ENCODE measurements around the gene KRTAP5-3. TPM values are rescaled to one million over a fixed set of nuclear protein-coding genes. Genes with fewer than 3 reads are reported as not detected.
"Not testable (repeated sequence)": the region's sequence is repeated elsewhere in the genome, so short reads cannot be mapped to it uniquely, and the experiment has no call there.

Gene KRTAP5-3
- total RNA-seq, 1 donor from 2014 or later = not detected

DNA sequence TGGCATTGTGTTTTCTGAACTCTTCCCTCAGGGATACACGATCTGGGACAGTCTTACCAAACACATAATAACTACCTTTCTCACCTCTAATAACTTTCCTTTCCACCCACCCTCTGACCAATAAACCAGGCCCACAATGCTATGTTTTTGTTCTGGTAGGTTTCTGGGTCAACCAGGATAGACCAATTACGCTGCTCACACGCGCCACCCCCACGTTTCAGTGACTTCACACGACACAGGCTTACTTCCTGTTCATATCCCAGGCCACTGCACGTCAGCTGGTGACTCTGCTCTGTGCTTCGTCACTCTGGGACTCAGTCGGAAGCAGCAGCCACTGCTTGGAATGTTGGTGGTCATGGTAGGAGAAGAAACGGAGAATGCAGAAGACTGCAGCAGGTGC is 11.2 kb upstream of the KRTAP5-3 start:
- DNase-seq (ENCODE audit: low read depth in 2 of 2) = peak in 1 of 2 donors; percentile 40

DNA sequence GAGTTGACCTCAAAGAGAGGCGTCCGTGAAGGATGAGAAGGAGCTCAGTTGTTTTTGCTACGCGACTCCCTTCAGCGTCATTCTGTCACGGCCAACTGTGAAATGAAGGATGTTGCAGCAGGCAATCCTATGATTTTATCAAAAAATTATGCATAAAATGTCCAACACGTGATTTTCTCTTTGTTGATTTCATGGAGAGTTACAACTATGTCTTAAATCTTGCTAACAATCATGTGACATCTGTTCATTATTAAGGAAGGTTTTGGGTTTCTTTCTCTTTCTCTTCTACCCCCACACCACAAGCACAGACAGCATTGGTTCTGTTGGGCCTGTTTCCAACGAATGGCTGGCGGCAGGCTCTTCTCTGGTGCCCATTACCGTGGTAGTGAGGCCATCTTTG is 10.0 kb upstream of the KRTAP5-3 start:
- no peak for DNase-seq (ENCODE audit: low read depth in 2 of 2)

DNA sequence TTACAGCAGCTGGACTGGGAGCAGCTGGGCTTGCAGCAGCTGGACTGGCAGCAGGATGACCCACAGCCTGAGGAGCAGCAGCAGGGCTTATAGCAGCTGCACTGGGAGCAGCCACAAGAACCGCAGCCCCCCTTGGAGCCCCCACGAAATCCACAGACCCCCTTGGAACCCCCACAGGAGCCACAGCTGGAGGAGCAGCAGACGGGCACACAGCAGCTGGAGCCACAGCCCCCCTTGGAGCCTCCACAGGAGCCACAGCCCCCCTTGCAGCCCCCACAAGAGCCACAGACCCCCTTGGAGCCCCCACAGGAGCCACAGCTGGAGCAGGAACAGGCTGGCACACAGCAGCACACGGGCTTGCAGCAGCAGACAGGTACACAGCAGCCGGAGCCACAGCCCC is 362 bp downstream of the KRTAP5-3 start:
- not testable (repeated sequence) for DNase-seq (ENCODE audit: low read depth in 2 of 2)

DNA sequence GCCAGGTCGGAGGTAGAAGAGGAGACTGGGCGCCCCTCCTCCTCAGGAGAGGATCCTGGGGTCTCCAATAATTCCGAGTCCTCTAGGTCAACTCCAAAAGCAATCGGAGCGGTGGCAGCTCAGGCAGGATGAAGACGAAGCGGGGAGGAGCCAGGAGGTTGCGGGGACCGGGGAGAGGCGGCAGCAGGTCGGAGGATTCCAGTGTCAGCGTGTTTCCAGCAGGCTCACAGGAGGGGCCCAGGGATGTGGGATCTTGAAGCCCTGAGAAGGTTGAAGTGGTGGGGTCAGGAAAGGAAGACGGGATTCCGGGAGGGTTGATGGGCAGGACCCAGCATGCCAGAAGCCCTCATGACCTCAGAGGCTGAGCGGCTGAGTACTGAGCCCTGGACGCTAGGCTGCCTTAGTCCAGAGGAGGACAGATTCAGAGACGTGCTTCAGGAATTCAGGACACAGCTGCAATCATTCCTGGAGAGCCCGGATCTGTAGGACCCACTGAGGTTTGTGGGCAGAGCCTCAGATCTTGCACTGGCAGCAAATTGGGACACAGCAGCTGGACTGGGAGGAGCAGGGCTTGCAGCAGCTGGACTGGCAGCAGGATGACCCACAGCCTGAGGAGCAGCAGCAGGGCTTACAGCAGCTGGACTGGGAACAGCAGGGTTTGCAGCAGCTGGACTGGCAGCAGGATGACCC is 962 bp downstream of the KRTAP5-3 start:
- not testable (repeated sequence) for DNase-seq (ENCODE audit: low read depth in 2 of 2)

DNA sequence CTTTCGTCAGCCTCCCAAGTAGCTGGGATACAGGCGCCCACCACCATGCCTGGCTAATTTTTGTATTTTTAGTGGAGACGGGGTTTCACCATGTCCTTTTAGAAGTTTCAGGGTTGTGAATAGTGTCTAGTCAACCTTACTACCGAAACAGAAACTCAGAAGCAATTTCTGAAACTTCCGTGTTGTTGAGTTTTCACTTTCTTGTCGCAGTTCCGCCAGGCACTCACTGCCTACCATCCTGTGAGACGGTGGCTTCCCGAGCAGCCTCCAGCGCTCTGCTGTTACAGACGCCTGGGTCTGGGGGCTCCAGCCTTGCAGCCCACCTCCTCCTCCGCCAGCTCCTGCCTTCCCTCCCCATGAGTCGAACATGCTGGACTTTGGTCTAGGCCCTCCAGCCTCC is 2.3 kb downstream of the KRTAP5-3 start:
- not testable (repeated sequence) for DNase-seq (ENCODE audit: low read depth in 2 of 2)

DNA sequence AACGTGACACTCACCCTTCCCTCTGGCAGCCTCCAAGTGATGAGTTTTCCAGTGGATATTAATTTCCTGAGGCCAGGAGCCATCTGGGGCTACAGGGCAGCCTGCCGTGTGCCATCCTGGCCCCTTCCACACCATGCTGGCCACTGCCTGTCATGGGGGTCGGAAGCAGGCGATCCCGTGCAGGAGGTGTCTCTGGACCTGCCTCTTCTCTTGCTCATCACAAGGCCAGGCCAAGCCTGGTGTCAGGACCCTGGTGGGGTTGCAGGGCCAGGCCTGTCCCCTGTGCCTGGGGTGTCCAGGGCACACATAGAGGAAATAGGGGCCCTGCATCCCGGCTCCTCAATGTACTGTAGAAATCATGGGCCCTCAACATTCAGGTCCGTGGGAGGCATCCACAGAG is 3.6 kb downstream of the KRTAP5-3 start:
- DNase-seq (ENCODE audit: low read depth in 2 of 2) = no peak

DNA sequence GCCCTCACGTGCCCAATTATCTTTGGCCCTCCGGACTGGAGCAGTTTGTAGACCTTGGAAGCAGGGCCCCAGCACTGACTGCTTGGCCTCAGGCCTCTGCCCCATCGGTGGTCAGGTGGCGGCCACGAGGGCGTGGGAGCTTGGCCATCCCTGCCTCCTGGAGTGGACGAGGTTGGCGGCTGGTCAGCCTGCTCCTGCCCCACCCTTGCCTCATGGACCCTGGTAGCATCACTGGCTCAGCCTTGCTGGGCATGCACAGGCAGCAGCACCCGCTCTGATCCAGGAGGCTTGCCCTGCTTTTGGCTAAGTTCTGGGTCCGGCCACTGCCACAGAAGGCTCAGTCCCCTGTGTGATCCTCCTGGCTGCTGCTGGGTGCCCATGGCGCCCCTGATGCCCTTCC is 4.1 kb downstream of the KRTAP5-3 start:
- no peak for DNase-seq (ENCODE audit: low read depth in 2 of 2)

DNA sequence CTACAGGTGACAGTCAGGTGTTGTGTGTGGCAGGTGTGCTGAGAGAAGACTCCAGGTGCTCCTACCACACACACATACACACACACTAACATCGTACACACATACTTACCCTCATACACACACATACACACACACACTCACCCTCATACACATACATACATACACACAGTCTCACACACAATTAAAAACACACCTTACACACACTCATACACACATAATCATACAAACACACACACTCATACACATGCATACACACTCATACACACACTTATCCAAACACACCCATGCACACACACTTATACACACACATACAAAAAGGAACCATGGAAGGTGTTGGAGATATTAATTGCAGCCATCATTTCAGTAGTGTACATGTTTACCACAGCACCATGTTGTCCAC is 4.6 kb downstream of the KRTAP5-3 start:
- no peak for DNase-seq (ENCODE audit: low read depth in 2 of 2)

DNA sequence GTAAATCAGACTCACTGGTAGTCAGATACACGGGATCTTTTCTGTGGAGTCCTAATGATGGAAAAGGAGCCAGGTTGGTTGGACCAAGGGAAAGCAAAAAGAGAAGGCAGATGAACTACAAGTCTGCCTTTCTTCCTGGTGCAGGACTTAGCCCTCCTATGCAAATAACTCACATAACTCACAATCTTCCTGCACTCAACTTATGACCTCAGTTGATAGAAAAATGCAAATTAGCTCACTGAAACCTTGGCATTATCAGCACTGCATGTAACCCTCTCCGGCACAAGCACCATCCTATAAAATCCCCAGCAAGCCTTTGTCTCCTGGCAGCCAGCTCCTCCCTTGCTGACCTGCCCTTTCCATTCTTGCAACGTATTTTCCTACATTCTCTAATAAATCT is 6.6 kb downstream of the KRTAP5-3 start:
- not testable (repeated sequence) for DNase-seq (ENCODE audit: low read depth in 2 of 2)

DNA sequence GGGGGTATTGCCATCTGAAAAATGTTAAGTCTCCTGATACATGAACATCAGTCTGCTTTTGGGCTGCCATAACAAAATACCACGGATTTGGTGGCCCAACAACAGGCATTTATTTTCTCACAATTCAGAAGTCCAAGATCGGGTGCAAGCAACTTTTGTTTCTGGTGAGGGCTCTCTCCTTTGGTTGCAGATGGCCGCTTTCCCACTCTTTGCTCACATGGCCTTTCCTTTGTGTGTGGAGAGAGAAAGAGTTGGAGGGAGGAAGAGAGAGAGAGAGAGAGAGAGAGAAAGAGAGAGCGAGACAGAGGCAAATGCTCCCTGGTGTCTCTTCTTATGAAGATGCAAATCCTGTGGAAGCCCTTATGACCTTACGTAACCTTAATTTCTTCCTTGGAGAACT is 7.6 kb downstream of the KRTAP5-3 start:
- DNase-seq (ENCODE audit: low read depth in 2 of 2) = no peak

DNA sequence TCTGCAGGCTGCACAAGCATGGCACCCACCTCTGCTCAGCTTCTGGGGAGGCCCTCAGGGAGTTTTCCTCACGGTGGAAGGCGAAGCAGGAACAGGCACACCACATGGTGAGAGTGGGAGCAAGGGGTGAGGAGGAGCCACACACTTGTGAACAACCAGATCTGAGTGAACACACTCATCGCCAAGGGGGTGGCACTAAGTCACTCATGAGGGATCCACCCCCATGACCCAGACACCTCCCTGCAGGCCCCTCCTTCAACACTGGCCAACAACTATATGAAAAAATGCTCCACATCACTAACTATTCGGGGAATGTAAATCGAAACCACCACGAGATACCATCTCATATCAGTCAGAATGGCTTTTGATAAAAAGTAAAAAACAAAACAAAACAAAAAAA is 9.4 kb downstream of the KRTAP5-3 start:
- no peak for DNase-seq (ENCODE audit: low read depth in 2 of 2)

DNA sequence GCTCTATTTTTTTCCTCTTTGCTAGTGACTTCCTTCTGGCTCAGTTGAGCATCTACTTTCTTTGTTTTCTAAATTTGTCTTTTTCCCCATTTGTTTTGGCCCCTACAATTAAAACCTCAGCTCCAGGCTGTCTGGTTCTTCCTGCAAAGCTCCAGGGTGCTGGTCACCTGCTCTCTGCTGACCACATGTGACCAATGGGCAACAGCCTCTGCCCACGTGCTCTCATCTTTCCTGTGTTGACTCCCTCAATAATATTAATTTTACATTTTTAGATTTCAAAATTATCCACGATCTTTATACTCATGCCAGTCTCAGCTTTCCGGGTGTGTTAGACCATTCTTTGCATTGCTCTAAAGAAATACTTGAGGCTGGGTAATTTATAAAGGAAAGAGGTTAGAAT is 9.9 kb downstream of the KRTAP5-3 start:
- DNase-seq (ENCODE audit: low read depth in 2 of 2) = not testable (repeated sequence)

DNA sequence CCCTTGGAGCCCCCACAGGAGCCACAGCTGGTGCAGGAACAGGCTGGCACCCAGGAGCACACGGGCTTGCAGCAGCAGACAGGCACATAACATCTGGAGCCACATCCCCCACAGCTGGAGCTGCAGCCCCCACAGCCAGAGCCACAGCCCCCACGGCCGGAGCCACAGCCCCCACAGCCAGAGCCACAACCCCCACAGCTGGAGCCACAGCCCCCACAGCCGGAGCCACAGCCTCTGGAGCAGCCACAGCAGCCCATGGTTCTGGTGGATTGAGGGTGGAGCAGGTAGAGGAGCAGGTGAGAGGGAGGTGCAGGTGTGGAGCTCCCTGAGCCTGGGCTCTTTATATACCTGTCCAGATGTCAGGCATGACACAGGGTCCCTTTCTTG is 10.3 kb downstream of the KRTAP5-3 start, which contains the start of gene KRTAP5-2:
TSS of gene KRTAP5-2 (minus strand) at position 301 of the 387 bp plus-strand sequence. CDS start at position 257, 44 bp downstream.
- no peak for DNase-seq (ENCODE audit: low read depth in 2 of 2)

DNA sequence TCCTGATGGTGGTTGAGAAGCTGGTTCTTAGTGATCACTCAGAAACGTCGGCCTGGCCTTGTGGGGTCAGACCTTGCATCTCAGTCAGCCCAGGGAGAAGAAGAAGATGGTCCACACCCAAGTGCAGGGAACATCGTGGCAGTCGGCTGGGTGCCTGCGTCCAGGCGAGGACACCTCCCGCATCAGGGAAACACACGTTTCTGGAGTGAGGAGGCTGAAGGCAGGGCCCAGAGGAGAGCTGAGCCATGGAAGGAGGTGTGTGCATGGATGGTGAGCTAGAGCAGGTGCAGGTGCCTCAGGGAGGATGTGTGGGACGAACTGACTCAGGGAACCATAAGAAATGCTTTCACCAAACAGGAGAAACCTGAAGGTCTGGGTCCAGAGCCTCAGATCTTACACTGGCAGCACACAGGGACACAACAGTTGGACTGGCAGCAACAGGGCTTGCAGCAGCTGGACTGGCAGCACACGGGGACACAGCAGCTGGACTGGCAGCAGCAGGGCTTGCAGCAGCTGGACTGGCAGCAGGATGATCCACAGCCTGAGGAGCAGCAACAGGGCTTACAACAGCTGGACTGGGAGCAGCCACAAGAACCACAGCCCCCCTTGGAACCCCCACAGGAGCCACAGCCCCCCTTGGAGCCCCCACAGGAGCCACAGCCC is 10.8 kb downstream of the KRTAP5-3 start:
- DNase-seq (ENCODE audit: low read depth in 2 of 2) = no peak

DNA sequence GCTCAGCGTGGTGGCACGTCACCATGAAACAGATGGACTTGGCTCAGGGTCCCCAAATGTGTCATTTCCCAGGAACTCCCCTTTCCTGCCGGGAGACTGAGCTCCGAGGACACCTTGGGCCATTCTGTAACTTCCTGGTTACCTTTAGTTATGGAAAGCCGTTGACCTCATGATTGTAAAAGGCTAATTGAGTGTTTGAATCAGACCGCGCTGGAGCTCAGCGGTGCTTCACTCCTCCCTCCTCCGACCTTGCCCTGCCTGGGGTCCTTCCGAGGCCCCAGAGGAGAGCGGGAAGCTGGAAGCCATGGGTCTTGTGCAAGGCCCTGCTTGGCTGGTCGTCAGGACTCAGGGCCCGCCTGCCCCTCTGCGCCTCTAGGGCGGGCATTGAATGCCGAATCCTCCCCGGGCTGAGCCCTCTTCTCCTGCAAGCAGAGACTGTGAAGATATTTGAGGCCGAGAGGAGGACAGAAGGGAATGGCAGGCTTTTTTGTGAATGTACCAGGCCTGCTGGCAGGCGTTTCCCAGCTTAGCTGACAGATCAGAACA is 11.6 kb downstream of the KRTAP5-3 start:
- peak in 1 of 2 donors; percentile 45 for DNase-seq (ENCODE audit: low read depth in 2 of 2)

DNA sequence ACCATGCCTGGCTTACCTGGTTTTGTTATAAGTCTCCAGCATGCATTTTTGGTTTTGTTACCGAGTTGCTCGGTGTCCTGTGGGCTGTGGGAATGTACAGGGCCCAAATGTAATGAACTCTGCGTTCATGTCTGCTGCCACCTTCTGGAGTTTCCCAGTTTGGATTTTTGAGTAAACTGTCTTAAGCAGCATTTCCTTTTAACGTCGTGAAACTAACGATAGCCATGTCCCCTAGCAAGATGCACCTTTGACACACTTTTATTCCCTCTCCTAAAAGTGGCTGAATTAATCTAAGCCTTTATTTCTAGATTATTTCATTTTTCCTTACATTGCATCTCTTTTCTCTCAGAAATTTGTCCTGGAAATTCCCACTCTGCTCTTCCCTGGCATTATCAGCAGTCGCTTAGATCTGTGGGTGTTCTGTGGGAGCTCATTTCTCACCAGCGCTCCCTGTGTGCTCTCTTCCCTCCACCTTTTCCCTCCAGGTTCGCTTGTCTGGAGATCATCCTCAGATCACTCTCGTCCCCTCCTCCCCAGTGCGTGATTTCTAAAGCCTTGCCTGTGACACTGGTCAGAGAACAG is 12.2 kb downstream of the KRTAP5-3 start:
- not testable (repeated sequence) for DNase-seq (ENCODE audit: low read depth in 2 of 2)

DNA sequence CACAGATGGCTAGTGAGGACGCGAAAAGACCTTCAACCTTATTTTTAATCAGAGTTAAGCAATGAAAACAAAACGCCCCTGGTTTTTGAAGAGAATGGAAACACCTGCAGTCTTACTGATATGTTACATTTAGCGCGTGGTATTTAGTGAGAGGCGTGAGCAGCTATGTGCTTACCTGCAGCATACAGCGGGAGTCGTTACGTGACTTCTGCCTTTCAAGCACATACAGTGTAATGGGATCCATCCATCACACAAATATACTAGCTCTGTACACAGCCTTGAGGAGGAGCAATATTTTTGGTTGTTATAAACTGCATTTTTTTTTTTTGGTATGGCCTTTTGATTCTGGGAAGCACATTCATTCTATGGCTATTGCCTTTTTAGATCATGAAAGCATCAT is 15.6 kb downstream of the KRTAP5-3 start:
- DNase-seq (ENCODE audit: low read depth in 2 of 2) = no peak

DNA sequence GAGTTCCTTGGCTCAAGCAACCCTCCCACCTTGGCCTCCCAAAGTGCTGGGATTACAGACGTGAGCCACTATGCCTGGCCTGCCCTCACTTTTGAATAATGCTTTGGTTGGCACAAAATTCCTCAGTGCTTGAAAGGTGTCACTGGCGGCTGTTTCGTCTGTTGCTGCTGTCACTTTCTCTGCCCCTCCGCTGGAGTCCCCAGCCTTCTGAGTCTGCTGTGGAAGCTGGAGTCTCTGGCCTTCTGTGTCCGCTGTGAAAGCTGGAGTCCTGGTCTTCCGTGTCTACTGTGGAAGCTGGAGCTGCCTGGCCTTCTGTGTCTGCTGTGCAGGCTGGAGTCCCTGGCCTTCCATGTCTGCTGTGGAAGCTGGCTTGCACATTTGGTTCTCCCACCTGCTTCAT is 18.3 kb downstream of the KRTAP5-3 start:
- no peak for DNase-seq (ENCODE audit: low read depth in 2 of 2)

DNA sequence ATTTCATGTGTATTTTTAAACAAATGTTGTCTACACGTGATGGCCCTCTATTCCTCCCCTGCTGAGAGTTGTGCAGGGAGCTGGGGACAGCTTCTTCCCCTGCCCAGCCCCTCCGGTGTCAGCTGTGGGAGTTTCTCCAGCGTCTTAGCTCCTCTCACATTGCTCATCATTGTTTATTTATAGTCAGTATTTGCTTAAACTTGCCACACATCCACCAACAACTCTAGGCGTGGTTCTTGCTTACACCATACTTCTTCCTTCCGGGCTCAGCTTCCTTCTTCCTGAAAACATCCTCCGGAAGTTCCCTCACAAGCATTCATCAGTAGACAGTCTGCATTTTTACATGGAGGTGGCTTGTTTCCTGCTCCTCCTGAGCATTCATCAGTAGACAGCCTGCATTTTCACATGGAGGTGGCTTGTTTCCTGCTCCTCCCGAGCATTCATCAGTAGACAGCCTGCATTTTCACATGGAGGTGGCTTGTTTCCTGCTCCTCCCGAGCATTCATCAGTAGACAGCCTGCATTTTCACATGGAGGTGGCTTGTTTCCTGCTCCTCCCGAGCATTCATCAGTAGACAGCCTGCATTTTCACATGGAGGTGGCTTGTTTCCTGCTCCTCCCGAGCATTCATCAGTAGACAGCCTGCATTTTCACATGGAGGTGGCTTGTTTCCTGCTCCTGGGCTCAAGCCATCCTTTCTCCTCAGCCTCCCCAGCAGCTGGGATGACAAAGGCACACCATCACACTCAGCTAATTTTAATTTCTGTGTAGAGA is 18.9 kb downstream of the KRTAP5-3 start:
- peak in 1 of 2 donors; percentile 42 for DNase-seq (ENCODE audit: low read depth in 2 of 2)

DNA sequence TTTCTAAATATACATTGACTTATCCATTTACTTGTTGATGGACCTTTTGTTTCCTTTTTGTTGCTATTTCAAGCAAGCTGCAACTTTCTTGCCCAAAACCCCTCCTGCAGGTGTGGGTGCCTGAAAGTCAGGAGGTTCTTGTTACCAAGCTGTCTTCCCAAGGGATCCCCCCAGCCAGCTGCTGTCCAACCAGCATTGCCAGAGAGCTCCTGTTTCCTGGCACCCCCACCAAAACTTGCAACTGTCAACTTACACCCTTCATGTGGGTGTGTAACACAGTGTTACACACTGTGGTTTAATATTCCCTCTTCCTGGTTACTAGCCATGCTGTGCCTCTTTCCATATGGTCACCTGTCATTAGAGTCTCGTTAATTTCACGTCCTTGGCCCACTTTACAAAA is 21.6 kb downstream of the KRTAP5-3 start:
- DNase-seq (ENCODE audit: low read depth in 2 of 2) = no peak

DNA sequence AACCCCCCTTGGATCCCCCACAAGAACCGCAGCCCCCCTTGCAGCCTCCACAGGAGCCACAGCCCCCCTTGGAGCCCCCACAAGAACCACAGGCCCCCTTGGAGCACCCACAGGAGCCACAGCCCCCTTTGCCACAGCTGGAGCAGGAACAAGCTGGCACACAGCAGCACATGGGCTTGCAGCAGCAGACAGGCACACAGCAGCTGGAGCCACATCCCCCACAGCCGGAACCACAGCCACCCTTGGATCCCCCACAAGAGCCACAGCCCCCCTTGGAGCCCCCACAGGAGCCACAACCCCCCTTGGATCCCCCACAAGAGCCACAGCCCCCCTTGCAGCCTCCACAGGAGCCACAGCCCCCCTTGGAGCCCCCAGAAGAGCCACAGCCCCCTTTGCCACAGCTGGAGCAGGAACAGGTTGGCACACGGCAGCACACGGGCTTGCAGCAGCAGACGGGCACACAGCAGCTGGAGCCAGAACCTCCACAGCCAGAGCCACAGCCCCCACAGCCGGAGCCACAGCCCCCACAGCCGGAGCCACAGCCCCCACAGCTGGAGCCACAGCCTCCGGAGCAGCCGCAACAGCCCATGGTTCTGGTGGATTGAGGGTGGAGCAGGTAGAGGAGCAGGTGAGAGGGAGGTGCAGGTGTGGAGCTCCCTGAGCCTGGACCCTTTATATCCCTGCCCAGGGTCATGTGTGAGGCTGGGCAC is 23.4 kb downstream of the KRTAP5-3 start, which contains the start of gene KRTAP5-1:
TSS of gene KRTAP5-1 (minus strand) at position 623 of the 710 bp plus-strand sequence. CDS start at position 589, 34 bp downstream.
- DNase-seq (ENCODE audit: low read depth in 2 of 2) = not testable (repeated sequence)

Measured in lung microvascular endothelial cell (primary cell).